ENCODE data around the gene TRIM15. TPM values are rescaled to one million over a fixed set of nuclear protein-coding genes. Genes with fewer than 3 reads are reported as not detected.

TRIM15 gene
- total RNA-seq, 1 experiment from 2014 or later = 6.5 TPM

GRCh38 chr6:30157581-30157980 is 5.8 kb upstream of the TRIM15 start:
- Histone ChIP-seq H2AFZ (ENCODE audit: low read depth, low read length, poor library complexity, severe bottlenecking) (no peak overlapping the region), H3K4me2 (ENCODE audit: low read length) (no peak overlapping the region), H3K4me1 (ENCODE audit: control insufficient read depth in 1 of 2, insufficient read depth in 2 of 2, low read length in 2 of 2) (peaks cover 31 to 36% of the 10 kb centered on the region in 2 experiments), H3K27me3 (ENCODE audit: insufficient read depth, low read length) (no peaks in the 10 kb centered on the region), H4K20me1 (ENCODE audit: insufficient read depth) (no peaks in the 10 kb centered on the region), H3K79me2 (ENCODE audit: insufficient read depth, low read length) (no peaks in the 10 kb centered on the region), H3K4me3 (replicated peaks in 1 of 2; ENCODE audit: low read depth in 1 of 2, low read length in 2 of 2) (no peak overlapping the region), H3K9me2 (ENCODE audit: insufficient read depth) (no peaks in the 10 kb centered on the region), H3K27ac (ENCODE audit: low read depth, low read length) (no peak overlapping the region), H3K9me3 (ENCODE audit: control insufficient read depth in 1 of 2, insufficient read depth in 1 of 2, low read depth in 1 of 2, low read length in 2 of 2) (no peaks in the 10 kb centered on the region), H3K9ac (ENCODE audit: low read length) (no peak overlapping the region), H3K36me3 (ENCODE audit: control insufficient read depth in 1 of 2, insufficient read depth in 2 of 2, low read length in 2 of 2) (no peaks in the 10 kb centered on the region)
- ATAC-seq (no peak), DNase-seq (ENCODE audit: low read depth, low spot score) (no peak)
- intact Hi-C loops (cut with micrococcal nuclease) = no loop called here
- ChIA-PET POLR2A (no interaction called here), RAD21 (ENCODE audit: low non-redundant PET in 1 of 2, low total read pairs in 2 of 2, uncharacterized antibody in 2 of 2, unreplicated experiment in 2 of 2) (no interaction called here), CTCF (no interaction called here)
- no TSS peak for BruUV-seq (replicated peaks)
- TF ChIP-seq ZBTB33 (IDR thresholded peaks at IDR 0.05; ENCODE audit: extremely low read depth, insufficient replicate concordance, low read length) = no peak
- no peak for TF ChIP-seq SIN3A (IDR thresholded peaks at IDR 0.05; ENCODE audit: low read depth)
- no peak for TF ChIP-seq POLR2A (IDR thresholded peaks at IDR 0.05; ENCODE audit: borderline replicate concordance, extremely low read depth, insufficient read depth, insufficient read length)

GRCh38 chr6:30157999-30158398 is 5.3 kb upstream of the TRIM15 start:
- Histone ChIP-seq H3K9me3 (ENCODE audit: control insufficient read depth in 1 of 2, insufficient read depth in 1 of 2, low read depth in 1 of 2, low read length in 2 of 2) (no peaks in the 10 kb centered on the region), H3K4me2 (ENCODE audit: low read length) (no peak overlapping the region), H3K4me1 (ENCODE audit: control insufficient read depth in 1 of 2, insufficient read depth in 2 of 2, low read length in 2 of 2) (peaks cover 31 to 39% of the 10 kb centered on the region in 2 experiments), H3K36me3 (ENCODE audit: control insufficient read depth in 1 of 2, insufficient read depth in 2 of 2, low read length in 2 of 2) (no peaks in the 10 kb centered on the region), H3K27me3 (ENCODE audit: insufficient read depth, low read length) (no peaks in the 10 kb centered on the region), H4K20me1 (ENCODE audit: insufficient read depth) (no peaks in the 10 kb centered on the region), H3K27ac (ENCODE audit: low read depth, low read length) (no peak overlapping the region), H3K4me3 (replicated peaks in 1 of 2; ENCODE audit: low read depth in 1 of 2, low read length in 2 of 2) (no peak overlapping the region), H3K9ac (ENCODE audit: low read length) (no peak overlapping the region), H2AFZ (ENCODE audit: low read depth, low read length, poor library complexity, severe bottlenecking) (no peak overlapping the region), H3K9me2 (ENCODE audit: insufficient read depth) (no peaks in the 10 kb centered on the region), H3K79me2 (ENCODE audit: insufficient read depth, low read length) (no peaks in the 10 kb centered on the region)
- DNase-seq (ENCODE audit: low read depth, low spot score) (no peak), ATAC-seq (no peak)
- no TSS peak for BruUV-seq (replicated peaks)
- RAD21 ChIA-PET (ENCODE audit: low non-redundant PET in 1 of 2, low total read pairs in 2 of 2, uncharacterized antibody in 2 of 2, unreplicated experiment in 2 of 2) = no interaction called here
- POLR2A ChIA-PET = no interaction called here
- CTCF ChIA-PET = no interaction called here
- intact Hi-C loops (cut with micrococcal nuclease) = no loop called here
- no peak for TF ChIP-seq ELF1 (IDR thresholded peaks at IDR 0.05; ENCODE audit: borderline replicate concordance, low read depth)
- TF ChIP-seq EZH2phosphoT487 (IDR thresholded peaks at IDR 0.05; ENCODE audit: borderline replicate concordance) = no peak
- no peak for TF ChIP-seq ATF3 (IDR thresholded peaks at IDR 0.05)
- TF ChIP-seq ZBTB33 (IDR thresholded peaks at IDR 0.05; ENCODE audit: extremely low read depth, insufficient replicate concordance, low read length) = no peak
- TF ChIP-seq SIN3A (IDR thresholded peaks at IDR 0.05; ENCODE audit: low read depth) = no peak
- no peak for TF ChIP-seq ZNF274 (IDR thresholded peaks at IDR 0.05; ENCODE audit: low read depth, low read length)
- no peak for TF ChIP-seq MAX (IDR thresholded peaks at IDR 0.05)
- no peak for TF ChIP-seq ZFX (IDR thresholded peaks at IDR 0.05)
- TF ChIP-seq FOSL1 (IDR thresholded peaks at IDR 0.05; ENCODE audit: low read depth) = no peak
- no peak for TF ChIP-seq JUND (IDR thresholded peaks at IDR 0.05)
- no peak for TF ChIP-seq TCF7L2 (IDR thresholded peaks at IDR 0.05; ENCODE audit: borderline replicate concordance, extremely low read depth, insufficient read depth, insufficient read length)
- no peak for TF ChIP-seq CBX3 (IDR thresholded peaks at IDR 0.05; ENCODE audit: low read depth)
- TF ChIP-seq RAD21 (IDR thresholded peaks at IDR 0.05; ENCODE audit: low read depth) = no peak
- no peak for TF ChIP-seq EZH2 (IDR thresholded peaks at IDR 0.05)
- TF ChIP-seq POLR2A (IDR thresholded peaks at IDR 0.05; ENCODE audit: borderline replicate concordance, extremely low read depth, insufficient read depth, insufficient read length) = no peak

Measured in HCT116 (cell line).